Measurements from ENCODE around the gene PTCD2.

GRCh38 chr5:72369301-72369700 lies 49.1 kb downstream of the PTCD2 start:
- no peak for TF ChIP-seq POLR2A (IDR thresholded peaks at IDR 0.05; ENCODE audit: low read depth)
- TF ChIP-seq EP300 (IDR thresholded peaks at IDR 0.05), result no peak

Data from esophagus muscularis mucosa (tissue), 2 donors.